Naive thymus-derived CD4-positive, alpha-beta T cell (primary cell): ENCODE data around the gene FBXO4. TPM values are rescaled to one million over a fixed set of nuclear protein-coding genes. Genes with fewer than 3 reads are reported as not detected.
A peak's percentile ranks its signal among the peaks of the same experiment; 100 is the strongest.

Experiments used
- ATAC-seq: fragments of 150-1000 bp; cut with Tn5 transposase; 2 replicates; pipeline ENCODE4 v1.10.0; 2021; ENCODE audit warnings: mild to moderate bottlenecking, moderate library complexity
- CTCF ChIA-PET: fragments of 350-600 bp; sonication (Branson Sonifier 250); formaldehyde crosslinking; loops from one replicate; lab custom pipeline; 2021; ENCODE audit warnings: antibody characterized with exemption; lab: Charles Lee
- POLR2A ChIA-PET: fragments of 350-600 bp; sonication (Branson Sonifier 250); formaldehyde crosslinking; loops from one replicate; lab custom pipeline; 2021; ENCODE audit warnings: antibody characterized with exemption, inconsistent platforms; lab: Charles Lee
- DNase-seq, 9 donors: peaks; one replicate each; pipeline versions ENCODE4 v3.0.0 to v3.0.0-alpha.2; 2020 to 2022; ENCODE audit warnings: mixed read lengths in 1 of 9
- H3K27ac ChIP-seq: one replicate; pipeline ENCODE4 v1.7.0; 2013; ENCODE audit warnings: mild to moderate bottlenecking, low read depth, low read length, moderate library complexity
- H3K27me3 ChIP-seq, 2 donors: one replicate each; pipeline ENCODE4 v1.7.0; 2013; ENCODE audit warnings: low read length in 2 of 2, mild to moderate bottlenecking in 2 of 2, moderate library complexity in 2 of 2; ENCODE audit not compliant: control insufficient read depth in 2 of 2, insufficient read depth in 2 of 2
- H3K36me3 ChIP-seq, 3 experiments: 1 replicate in 2 of 3; 2 replicates in 1 of 3; pipeline ENCODE4 v1.7.0; 2013; ENCODE audit warnings: low read length in 3 of 3, mild to moderate bottlenecking in 3 of 3, moderate library complexity in 1 of 3; ENCODE audit not compliant: insufficient read depth in 3 of 3, control insufficient read depth in 2 of 3
- H3K4me1 ChIP-seq, 2 donors: one replicate each; pipeline ENCODE4 v1.7.0; 2013; ENCODE audit warnings: low read length in 2 of 2, mild to moderate bottlenecking in 2 of 2, moderate library complexity in 1 of 2; ENCODE audit not compliant: control insufficient read depth in 2 of 2, insufficient read depth in 2 of 2
- H3K4me3 ChIP-seq: 2 replicates; pipeline ENCODE4 v1.7.0; 2013; ENCODE audit warnings: mild to moderate bottlenecking, low read length
- H3K9me3 ChIP-seq, 3 experiments: 1 replicate in 2 of 3; 2 replicates in 1 of 3; pipeline ENCODE4 v1.7.0; 2013; ENCODE audit warnings: low read length in 3 of 3; ENCODE audit not compliant: control insufficient read depth in 2 of 3
- H3K27ac Mint-ChIP-seq, 9 donors: one replicate each; pipeline ENCODE4 v1.8.0; 2020 to 2022; ENCODE audit warnings: mixed read lengths in 9 of 9, mild to moderate bottlenecking in 8 of 9, moderate library complexity in 5 of 9, inconsistent platforms in 2 of 9
- H3K27me3 Mint-ChIP-seq, 5 donors: one replicate each; pipeline ENCODE4 v1.8.0; 2021 to 2022; ENCODE audit warnings: mixed read lengths in 5 of 5, mild to moderate bottlenecking in 1 of 5
- H3K36me3 Mint-ChIP-seq, 5 donors: one replicate each; pipeline ENCODE4 v1.8.0; 2020 to 2022; ENCODE audit warnings: mixed read lengths in 5 of 5, mild to moderate bottlenecking in 3 of 5, inconsistent platforms in 1 of 5
- H3K4me1 Mint-ChIP-seq, 7 donors: one replicate each; pipeline ENCODE4 v1.8.0; 2020 to 2022; ENCODE audit warnings: mixed read lengths in 7 of 7, mild to moderate bottlenecking in 3 of 7, inconsistent platforms in 1 of 7
- H3K4me3 Mint-ChIP-seq, 10 donors: one replicate each; pipeline ENCODE4 v1.8.0; 2020 to 2022; ENCODE audit warnings: mild to moderate bottlenecking in 10 of 10, mixed read lengths in 10 of 10, moderate library complexity in 6 of 10, inconsistent platforms in 2 of 10
- H3K9me3 Mint-ChIP-seq, 11 donors: one replicate each; pipeline ENCODE4 v1.8.0; 2020 to 2022; ENCODE audit warnings: mixed read lengths in 11 of 11, mild to moderate bottlenecking in 4 of 11, inconsistent platforms in 1 of 11, moderate library complexity in 1 of 11
- intact Hi-C, 2 donors: fragments of 100-400 bp; cut with micrococcal nuclease; formaldehyde crosslinking; loops; one replicate each; pipeline ENCODE4 v1.15.1; 2023
- polyA plus RNA-seq, 2 donors: library from polyadenylated mRNA; unstranded; fragments of 300-500 nt; fragmentation: Illumina TruSeq; gene quantifications; one replicate each; pipeline ENCODE4 v1.2.3, GENCODE V29; 2021
- total RNA-seq, 6 experiments: library from RNA in 5 of 6; stranded (reverse) in 5 of 6; gene quantifications; 1 replicate in 5 of 6; 2 replicates in 1 of 6; pipeline ENCODE4 v1.2.3 and lab custom pipeline; 2021 to 2026

FBXO4 gene
- total and polyA plus RNA-seq, 7 experiments from 2014 or later, result 10.9 to 23.5 (median 14.6) TPM

DNA sequence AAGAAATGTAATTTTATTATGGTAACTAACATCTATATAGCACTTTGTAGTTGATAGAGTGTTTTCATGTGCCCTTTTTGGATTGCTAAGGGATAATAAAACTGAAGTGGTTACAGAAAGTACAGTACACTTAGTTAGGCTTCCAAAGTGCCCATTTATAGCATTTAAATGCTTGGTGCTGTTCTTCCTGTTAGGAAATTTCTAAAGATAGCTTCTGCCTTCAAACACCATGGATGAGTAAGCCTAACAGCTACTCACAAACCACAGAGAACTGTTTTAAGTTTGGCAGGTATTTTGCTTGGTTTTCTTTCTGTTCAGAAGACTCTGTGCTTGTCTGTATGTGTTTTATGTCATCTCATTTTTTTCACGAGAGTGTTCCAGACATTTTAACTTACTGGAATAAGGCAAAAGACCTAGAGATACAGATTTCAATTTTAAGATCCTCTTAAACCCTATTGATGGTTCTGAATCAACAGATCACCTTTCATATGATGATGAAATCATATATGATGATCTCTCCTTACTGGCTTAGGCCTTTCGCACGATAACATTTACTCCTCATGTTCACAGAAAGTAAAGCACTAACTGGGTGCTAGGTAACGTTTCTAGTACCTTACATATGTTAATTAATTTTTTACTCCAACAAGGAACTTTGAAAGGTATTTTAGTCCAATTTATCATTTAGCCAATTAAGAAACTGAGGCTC lies 16.6 kb upstream of the FBXO4 start:
- Mint-ChIP-seq H3K4me1 (peaks cover 24 to 64% (median 50%) of the 10 kb centered on the region in 7 donors), H3K4me3 (no peak overlapping the region), H3K36me3 (peaks cover 4 to 39% (median 30%) of the 10 kb centered on the region in 5 donors), H3K27me3 (peaks cover 0 to 4% (median 0%) of the 10 kb centered on the region in 5 donors), H3K27ac (peak overlapping the region in 2 of 9 donors; percentile 5 to 9), H3K9me3 (peaks cover 0 to 5% (median 0%) of the 10 kb centered on the region in 11 donors)
- intact Hi-C loops, result loop anchor here in 1 of 2 donors (10.0 kb wide), 5 partner anchors 1074 to 1696 kb away; partner anchors contain the start of genes HMGCS1, NNT, PTGER4 and RPL37
- H3K4me3 ChIP-seq, result no peak overlapping the region
- no peaks in the 10 kb centered on the region for H3K27me3 ChIP-seq
- no peak for DNase-seq
- ChIA-PET CTCF (no interaction called here), POLR2A (interaction anchor here (1.5 to 1.6 kb wide), 2 partner anchors 17 to 38 kb away, joined by 4 to 5 read pairs; partner anchors contain the start of genes FBXO4 and OXCT1)
- H3K27ac ChIP-seq, result no peak overlapping the region
- peaks cover 15 to 43% (median 36%) of the 10 kb centered on the region in 3 experiments for H3K36me3 ChIP-seq
- ATAC-seq, result no peak
- H3K9me3 ChIP-seq, result no peaks in the 10 kb centered on the region
- peaks cover 12 to 18% of the 10 kb centered on the region in 2 donors for H3K4me1 ChIP-seq

DNA sequence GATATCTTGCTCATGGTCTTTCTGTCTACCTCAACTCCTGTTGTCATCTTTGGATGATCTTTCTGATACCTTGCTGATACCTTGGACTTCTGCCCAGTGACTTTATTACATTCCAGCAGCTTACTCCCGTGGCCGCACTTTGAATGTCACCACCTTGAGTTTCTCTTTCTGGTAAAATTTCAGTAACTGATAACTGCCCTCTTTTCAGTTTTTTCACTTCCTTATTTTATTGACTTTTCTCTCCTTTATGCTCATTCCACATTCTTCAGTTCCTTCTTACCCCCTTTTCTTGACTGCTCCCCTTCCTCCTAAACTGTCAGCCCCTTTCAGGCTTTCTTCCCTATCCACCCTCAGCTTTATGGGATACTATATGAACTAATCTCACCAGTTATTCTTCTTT lies 7.0 kb upstream of the FBXO4 start:
- Mint-ChIP-seq H3K9me3 (no peaks in the 10 kb centered on the region), H3K36me3 (peaks cover 18 to 52% (median 40%) of the 10 kb centered on the region in 5 donors), H3K4me3 (no peak overlapping the region), H3K27me3 (no peaks in the 10 kb centered on the region), H3K4me1 (peaks cover 3 to 16% (median 11%) of the 10 kb centered on the region in 7 donors), H3K27ac (peak overlapping the region in 2 of 9 donors; percentile 71 to 85)
- Histone ChIP-seq H3K9me3 (no peaks in the 10 kb centered on the region), H3K27me3 (no peaks in the 10 kb centered on the region), H3K36me3 (peaks cover 0 to 59% (median 14%) of the 10 kb centered on the region in 3 experiments), H3K27ac (no peak overlapping the region), H3K4me1 (no peaks in the 10 kb centered on the region), H3K4me3 (no peak overlapping the region)
- intact Hi-C loops, result no loop called here
- ATAC-seq (no peak), DNase-seq (no peak)
- ChIA-PET CTCF (interaction anchor here (1.0 kb wide), 1 partner anchor 59 kb away, joined by 7 read pairs; no protein-coding TSS in a partner anchor), POLR2A (interaction anchor here (2.4 kb wide), 1 partner anchor 14 kb away, joined by 7 read pairs; the partner anchor contains the start of gene RIMOC1)

DNA sequence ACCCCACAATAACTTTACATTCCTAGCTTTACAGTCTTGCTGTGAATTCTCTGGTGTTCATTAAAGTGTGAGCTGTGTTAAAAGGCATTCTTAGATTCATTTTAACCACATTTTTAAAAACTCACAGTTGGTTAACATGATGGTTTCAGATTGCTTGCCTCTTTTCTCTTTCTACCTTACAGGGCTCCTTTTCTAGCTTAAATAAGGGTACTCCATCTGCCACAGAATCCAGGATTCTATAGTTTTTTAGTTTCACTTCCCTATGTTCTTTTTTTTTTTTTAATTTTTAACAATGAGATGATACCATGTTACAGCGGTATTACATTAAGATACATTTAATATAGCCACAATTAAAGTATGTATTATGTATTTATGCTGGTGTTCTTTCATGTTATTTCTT lies 3.9 kb upstream of the FBXO4 start:
- no peaks in the 10 kb centered on the region for H3K9me3 Mint-ChIP-seq
- POLR2A ChIA-PET, result interaction anchor here (0.6 to 1.4 kb wide), 2 partner anchors 16 to 1206 kb away, joined by 3 to 5 read pairs; no protein-coding TSS in a partner anchor
- no peaks in the 10 kb centered on the region for H3K27me3 Mint-ChIP-seq
- Histone ChIP-seq H3K9me3 (no peaks in the 10 kb centered on the region), H3K27me3 (no peaks in the 10 kb centered on the region), H3K27ac (no peak overlapping the region), H3K4me3 (no peak overlapping the region), H3K36me3 (peaks cover 0 to 42% (median 5%) of the 10 kb centered on the region in 3 experiments), H3K4me1 (peaks cover 6 to 11% of the 10 kb centered on the region in 2 donors)
- DNase-seq, result no peak
- H3K4me3 Mint-ChIP-seq, result no peak overlapping the region
- peaks cover 8 to 34% (median 24%) of the 10 kb centered on the region in 5 donors for H3K36me3 Mint-ChIP-seq
- intact Hi-C loops, result loop anchor here (5.0 to 10.0 kb wide), 4 partner anchors 834 to 1564 kb away; partner anchors contain the start of genes CCDC152 (in 1 of the 2) and TMEM267 (in 1 of the 2)
- ATAC-seq, result no peak
- H3K27ac Mint-ChIP-seq, result peak overlapping the region in 6 of 9 donors; percentile 7 to 50 (median 34)
- CTCF ChIA-PET, result interaction anchor here (1.0 kb wide), 1 partner anchor 10 kb away, joined by 3 read pairs; no protein-coding TSS in a partner anchor
- H3K4me1 Mint-ChIP-seq, result peaks cover 10 to 25% (median 23%) of the 10 kb centered on the region in 7 donors

DNA sequence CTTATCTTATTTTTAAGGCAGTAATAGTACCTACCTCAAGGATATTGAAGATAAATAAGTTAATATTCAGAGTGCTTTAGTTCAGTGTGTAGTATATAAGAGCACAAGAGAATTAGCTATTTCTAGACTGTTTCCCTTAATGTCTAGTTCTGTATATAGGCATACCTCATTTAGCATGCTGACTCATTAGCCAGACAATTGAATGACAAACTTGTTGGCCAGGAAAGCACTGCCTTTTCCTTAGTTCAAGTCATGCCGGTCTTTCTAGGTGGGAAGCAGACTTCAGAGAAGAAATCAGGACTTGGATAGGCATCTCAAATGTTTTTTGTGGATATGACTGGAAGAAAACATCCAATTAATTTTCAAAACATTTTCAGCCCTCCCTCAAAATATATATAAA lies 3.2 kb upstream of the FBXO4 start:
- CTCF ChIA-PET, result interaction anchor here (1.0 kb wide), 1 partner anchor 11 kb away, joined by 3 read pairs; no protein-coding TSS in a partner anchor
- POLR2A ChIA-PET, result interaction anchor here (1.4 kb wide), 1 partner anchor 17 kb away, joined by 5 read pairs; no protein-coding TSS in a partner anchor
- Mint-ChIP-seq H3K9me3 (no peaks in the 10 kb centered on the region), H3K27me3 (no peaks in the 10 kb centered on the region), H3K4me3 (no peak overlapping the region), H3K27ac (peak overlapping the region in 1 of 9 donors; percentile 69), H3K4me1 (peaks cover 12 to 30% (median 29%) of the 10 kb centered on the region in 7 donors), H3K36me3 (peaks cover 8 to 32% (median 23%) of the 10 kb centered on the region in 5 donors)
- Histone ChIP-seq H3K9me3 (no peaks in the 10 kb centered on the region), H3K4me1 (peaks cover 6 to 14% of the 10 kb centered on the region in 2 donors), H3K27me3 (no peaks in the 10 kb centered on the region), H3K27ac (no peak overlapping the region), H3K4me3 (no peak overlapping the region), H3K36me3 (peaks cover 0 to 36% (median 5%) of the 10 kb centered on the region in 3 experiments)
- ATAC-seq, result no peak
- intact Hi-C loops, result loop anchor here (1.0 to 10.0 kb wide), 5 partner anchors 10 to 1563 kb away; partner anchors contain the start of genes CCDC152 (in 1 of the 2) and TMEM267 (in 1 of the 2)
- no peak for DNase-seq

DNA sequence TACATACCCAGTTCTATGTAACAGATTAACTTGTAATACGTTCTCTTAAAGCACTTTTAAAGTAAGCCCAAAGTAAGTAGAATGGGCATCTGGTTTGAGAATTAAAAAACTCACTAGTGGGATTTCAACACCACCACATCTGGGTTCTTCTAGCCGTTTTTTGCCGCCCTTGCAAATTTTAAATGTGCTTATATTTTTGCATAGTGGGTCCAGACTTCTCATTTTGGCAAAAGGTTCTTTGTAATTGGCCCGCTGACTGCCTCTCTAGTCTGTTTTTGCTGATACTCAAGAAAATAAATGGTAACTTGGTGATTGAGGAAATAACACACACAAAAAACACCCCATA lies 582 bp upstream of the FBXO4 start:
- ChIA-PET CTCF (interaction anchor here (1.7 kb wide), 1 partner anchor 20 kb away, joined by 5 read pairs; the partner anchor contains the start of gene RIMOC1), POLR2A (interaction anchor here (0.5 to 5.9 kb wide), 16 partner anchors 10 to 1559 kb away, joined by 3 to 54 read pairs (median 4); partner anchors contain the start of genes OXCT1, RIMOC1 and TMEM267)
- ATAC-seq (no peak), DNase-seq (no peak)
- peak overlapping the region; percentile 85 for H3K4me3 ChIP-seq
- no peaks in the 10 kb centered on the region for H3K9me3 ChIP-seq
- Mint-ChIP-seq H3K4me1 (peaks cover 9 to 43% (median 25%) of the 10 kb centered on the region in 7 donors), H3K27ac (peak overlapping the region; percentile 93 to 100 (median 96)), H3K36me3 (peaks cover 0 to 20% (median 10%) of the 10 kb centered on the region in 5 donors), H3K9me3 (no peaks in the 10 kb centered on the region), H3K4me3 (peak overlapping the region; percentile 83 to 93 (median 88)), H3K27me3 (no peaks in the 10 kb centered on the region)
- peaks cover 0 to 15% (median 0%) of the 10 kb centered on the region in 3 experiments for H3K36me3 ChIP-seq
- intact Hi-C loops, result loop anchor here (5.0 to 10.0 kb wide), 4 partner anchors 830 to 1560 kb away; partner anchors contain the start of genes CCDC152 (in 1 of the 2) and TMEM267 (in 1 of the 2)
- no peaks in the 10 kb centered on the region for H3K27me3 ChIP-seq
- H3K4me1 ChIP-seq, result peaks cover 6 to 14% of the 10 kb centered on the region in 2 donors
- H3K27ac ChIP-seq, result peak overlapping the region; percentile 96

DNA sequence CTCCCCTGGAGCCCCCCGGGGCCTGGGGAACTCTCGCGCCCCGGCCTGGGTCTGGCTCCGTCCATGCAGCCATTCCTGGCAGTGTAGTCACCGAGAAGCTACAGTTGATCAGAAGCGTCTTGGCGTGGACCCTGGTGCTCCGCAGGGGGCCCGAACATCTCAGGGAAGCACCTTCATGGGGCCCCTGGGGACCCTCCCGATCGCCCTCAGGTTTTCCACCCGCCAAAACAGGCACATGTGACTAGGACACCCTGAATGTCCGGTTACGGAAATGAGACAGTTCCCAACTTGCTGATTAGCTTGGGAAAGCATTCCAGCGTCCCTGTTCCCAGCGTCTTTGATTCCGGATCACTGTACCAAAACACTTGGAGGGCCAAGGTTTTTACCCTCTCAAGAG lies 472 bp downstream of the FBXO4 start:
- intact Hi-C loops, result loop anchor here (1.0 to 10.0 kb wide), 12 partner anchors 21 to 1677 kb away; partner anchors contain the start of genes OXCT1 (in 2 of the 2), RIMOC1 (in 2 of the 2), TMEM267 (in 2 of the 2) and CCDC152 (in 1 of the 2)

More for the DNA sequence above, 472 bp downstream of the FBXO4 start:
- ChIA-PET CTCF (interaction anchor here (0.6 to 1.7 kb wide), 4 partner anchors 22 to 72 kb away, joined by 3 to 5 read pairs (median 3); partner anchors contain the start of gene RIMOC1), POLR2A (interaction anchor here (0.6 to 5.9 kb wide), 17 partner anchors 9 to 1558 kb away, joined by 3 to 54 read pairs (median 4); partner anchors contain the start of genes OXCT1, RIMOC1 and TMEM267)
- Mint-ChIP-seq H3K4me3 (peak overlapping the region; percentile 83 to 93 (median 88)), H3K9me3 (peaks cover 0 to 2% (median 0%) of the 10 kb centered on the region in 11 donors), H3K27ac (peak overlapping the region; percentile 93 to 100 (median 96)), H3K36me3 (peaks cover 0 to 25% (median 8%) of the 10 kb centered on the region in 5 donors), H3K27me3 (no peaks in the 10 kb centered on the region), H3K4me1 (peaks cover 9 to 39% (median 25%) of the 10 kb centered on the region in 7 donors)
- peak overlapping the region; percentile 96 for H3K27ac ChIP-seq
- no peaks in the 10 kb centered on the region for H3K27me3 ChIP-seq
- H3K9me3 ChIP-seq, result no peaks in the 10 kb centered on the region
- H3K4me3 ChIP-seq, result peak overlapping the region; percentile 85
- DNase-seq, result peak in 1 of 9 donors; percentile 12
- peaks cover 6 to 14% of the 10 kb centered on the region in 2 donors for H3K4me1 ChIP-seq
- H3K36me3 ChIP-seq, result peaks cover 0 to 5% (median 0%) of the 10 kb centered on the region in 3 experiments
- no peak for ATAC-seq
